Osteoblast (primary cell): ENCODE data around the gene ATXN2. TPM values are rescaled to one million over a fixed set of nuclear protein-coding genes. Genes with fewer than 3 reads are reported as not detected.

Experiments
- DNase-seq: peaks from one replicate; pipeline ENCODE4 v3.0.0; 2011; ENCODE audit warnings: low spot score, mixed read lengths; ENCODE audit not compliant: insufficient read length; ENCODE audit errors: missing footprints
- H2AFZ ChIP-seq: 2 replicates; pipeline ENCODE4 v1.6.0; 2011; ENCODE audit warnings: mild to moderate bottlenecking, low read length
- H3K27ac ChIP-seq: 2 replicates; pipeline ENCODE4 v1.5.1; 2011; ENCODE audit warnings: mild to moderate bottlenecking, low read depth, low read length, moderate library complexity
- H3K27me3 ChIP-seq: 2 replicates; pipeline ENCODE4 v1.6.0; 2012; ENCODE audit warnings: mild to moderate bottlenecking, control low read depth, inconsistent platforms, low read length, moderate library complexity; ENCODE audit not compliant: insufficient read depth
- H3K36me3 ChIP-seq: 2 replicates; pipeline ENCODE4 v1.5.1; 2011; ENCODE audit warnings: mild to moderate bottlenecking, low read length, control low read depth, moderate library complexity; ENCODE audit not compliant: insufficient read depth
- H3K4me1 ChIP-seq: 2 replicates; pipeline ENCODE4 v1.5.1; 2011; ENCODE audit warnings: mild to moderate bottlenecking, low read length, control low read depth, moderate library complexity; ENCODE audit not compliant: insufficient read depth
- H3K4me2 ChIP-seq: 2 replicates; pipeline ENCODE4 v1.6.0; 2011; ENCODE audit warnings: mild to moderate bottlenecking, low read length; ENCODE audit not compliant: insufficient read depth
- H3K4me3 ChIP-seq: fragments of 200-600 bp; sonication (generic); 3 replicates; pipeline ENCODE4 v1.5.1; 2012; ENCODE audit warnings: mild to moderate bottlenecking, low read length, inconsistent platforms; ENCODE audit not compliant: insufficient read depth
- H3K79me2 ChIP-seq: 2 replicates; pipeline ENCODE4 v1.6.0; 2012; ENCODE audit warnings: mild to moderate bottlenecking, low read length, control low read depth, inconsistent platforms; ENCODE audit not compliant: insufficient read depth
- H3K9me3 ChIP-seq: 2 replicates; pipeline ENCODE4 v1.5.1; 2011; ENCODE audit warnings: low read depth, low read length, control low read depth
- H4K20me1 ChIP-seq: 2 replicates; pipeline ENCODE4 v1.6.0; 2012; ENCODE audit warnings: mild to moderate bottlenecking, low read length, control low read depth; ENCODE audit not compliant: insufficient read depth
- total RNA-seq: library from RNA; depleted of rRNA; stranded (reverse); fragments of >200 nt; gene quantifications from 2 replicates; pipeline ENCODE4 v1.2.3, GENCODE V29; 2012
- TF ChIP-seq, protein P1 (sequence below): IDR thresholded peaks from 2 replicates; pipeline ENCODE4 v1.5.1; 2011; ENCODE audit warnings: mild to moderate bottlenecking, low read depth, low read length, moderate library complexity; ENCODE audit errors: extremely low read depth

The ATXN2 gene
- total RNA-seq, 1 donor, result 39.4 TPM

DNA sequence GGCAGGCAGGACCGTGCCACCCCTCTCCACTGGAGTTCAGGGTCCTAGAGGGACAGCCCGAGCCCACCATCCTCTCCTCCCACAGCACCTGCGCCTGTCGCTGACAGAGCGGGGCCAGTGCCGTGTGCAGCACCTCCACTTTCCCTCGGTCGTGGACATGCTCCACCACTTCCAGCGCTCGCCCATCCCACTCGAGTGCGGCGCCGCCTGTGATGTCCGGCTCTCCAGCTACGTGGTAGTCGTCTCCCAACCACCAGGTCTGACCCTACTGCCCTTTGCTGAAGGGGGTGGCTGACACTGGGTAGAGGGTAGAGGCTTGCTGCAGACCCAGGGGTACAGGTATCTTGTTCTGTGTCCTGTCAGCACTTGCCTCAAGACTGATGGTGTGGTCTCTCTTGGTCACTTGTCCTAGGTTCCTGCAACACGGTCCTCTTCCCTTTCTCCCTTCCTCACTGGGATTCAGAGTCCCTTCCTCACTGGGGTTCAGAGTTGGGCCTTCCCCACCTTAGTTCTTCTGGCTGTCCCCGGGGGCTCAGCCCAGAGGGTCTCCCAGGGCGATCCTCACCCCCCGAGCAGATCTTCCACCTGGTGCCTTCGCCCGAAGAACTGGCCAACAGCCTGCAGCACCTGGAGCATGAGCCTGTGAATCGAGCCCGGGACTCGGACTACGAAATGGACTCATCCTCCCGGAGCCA lies 151.4 kb downstream of the ATXN2 start:
- no peak overlapping the region for H3K4me2 ChIP-seq
- peak; percentile 34 for DNase-seq
- no peak overlapping the region for H3K4me3 ChIP-seq
- peaks cover 50% of the 10 kb centered on the region for H4K20me1 ChIP-seq
- no peak overlapping the region for H3K27ac ChIP-seq
- H3K9me3 ChIP-seq, result no peaks in the 10 kb centered on the region
- peaks cover 65% of the 10 kb centered on the region for H3K36me3 ChIP-seq
- H3K79me2 ChIP-seq, result peaks cover 51% of the 10 kb centered on the region
- H3K4me1 ChIP-seq, result peaks cover 29% of the 10 kb centered on the region
- H2AFZ ChIP-seq, result no peak overlapping the region
- H3K27me3 ChIP-seq, result no peaks in the 10 kb centered on the region
- TF ChIP-seq, protein P1, sequence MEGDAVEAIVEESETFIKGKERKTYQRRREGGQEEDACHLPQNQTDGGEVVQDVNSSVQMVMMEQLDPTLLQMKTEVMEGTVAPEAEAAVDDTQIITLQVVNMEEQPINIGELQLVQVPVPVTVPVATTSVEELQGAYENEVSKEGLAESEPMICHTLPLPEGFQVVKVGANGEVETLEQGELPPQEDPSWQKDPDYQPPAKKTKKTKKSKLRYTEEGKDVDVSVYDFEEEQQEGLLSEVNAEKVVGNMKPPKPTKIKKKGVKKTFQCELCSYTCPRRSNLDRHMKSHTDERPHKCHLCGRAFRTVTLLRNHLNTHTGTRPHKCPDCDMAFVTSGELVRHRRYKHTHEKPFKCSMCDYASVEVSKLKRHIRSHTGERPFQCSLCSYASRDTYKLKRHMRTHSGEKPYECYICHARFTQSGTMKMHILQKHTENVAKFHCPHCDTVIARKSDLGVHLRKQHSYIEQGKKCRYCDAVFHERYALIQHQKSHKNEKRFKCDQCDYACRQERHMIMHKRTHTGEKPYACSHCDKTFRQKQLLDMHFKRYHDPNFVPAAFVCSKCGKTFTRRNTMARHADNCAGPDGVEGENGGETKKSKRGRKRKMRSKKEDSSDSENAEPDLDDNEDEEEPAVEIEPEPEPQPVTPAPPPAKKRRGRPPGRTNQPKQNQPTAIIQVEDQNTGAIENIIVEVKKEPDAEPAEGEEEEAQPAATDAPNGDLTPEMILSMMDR, result no peak

DNA sequence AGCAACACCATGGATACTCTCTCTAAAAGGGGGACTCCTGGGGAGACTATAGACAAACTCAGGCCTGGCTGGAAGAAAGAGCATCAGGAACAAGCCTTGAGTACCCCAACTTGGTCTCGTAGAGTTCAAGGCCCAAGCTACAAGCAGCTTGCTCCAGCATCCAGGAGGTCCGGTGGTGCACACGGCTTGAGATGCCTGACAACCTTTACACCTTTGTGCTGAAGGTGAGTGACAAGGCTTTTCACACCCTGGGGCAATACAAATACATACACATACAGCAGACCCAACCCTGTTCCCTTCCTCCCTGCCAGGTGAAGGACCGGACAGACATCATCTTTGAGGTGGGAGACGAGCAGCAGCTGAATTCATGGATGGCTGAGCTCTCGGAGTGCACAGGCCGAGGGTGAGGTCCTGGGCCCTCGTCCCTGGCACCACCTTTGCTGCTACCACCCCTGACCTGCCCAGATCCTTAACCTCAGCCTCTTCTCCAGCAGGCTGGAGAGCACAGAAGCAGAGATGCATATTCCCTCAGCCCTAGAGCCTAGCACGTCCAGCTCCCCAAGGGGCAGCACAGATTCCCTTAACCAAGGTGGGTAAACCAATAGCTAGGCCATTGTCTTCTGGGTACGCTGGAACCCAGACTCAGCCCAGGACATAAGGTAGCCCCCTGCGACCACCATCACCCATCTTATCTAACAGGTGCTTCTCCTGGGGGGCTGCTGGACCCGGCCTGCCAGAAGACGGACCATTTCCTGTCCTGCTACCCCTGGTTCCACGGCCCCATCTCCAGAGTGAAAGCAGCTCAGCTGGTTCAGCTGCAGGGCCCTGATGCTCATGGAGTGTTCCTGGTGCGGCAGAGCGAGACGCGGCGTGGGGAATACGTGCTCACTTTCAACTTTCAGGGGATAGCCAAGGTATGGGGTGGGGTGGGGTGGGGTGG lies 152.2 kb downstream of the ATXN2 start:
- TF ChIP-seq, protein P1, result no peak
- Histone ChIP-seq H3K36me3 (peaks cover 65% of the 10 kb centered on the region), H4K20me1 (peaks cover 55% of the 10 kb centered on the region), H3K4me3 (no peak overlapping the region), H3K4me2 (no peak overlapping the region), H3K27ac (peak overlapping the region; percentile 0), H3K4me1 (peaks cover 29% of the 10 kb centered on the region), H3K79me2 (peaks cover 59% of the 10 kb centered on the region), H3K9me3 (no peaks in the 10 kb centered on the region), H3K27me3 (no peaks in the 10 kb centered on the region), H2AFZ (no peak overlapping the region)
- peak; percentile 25 for DNase-seq

DNA sequence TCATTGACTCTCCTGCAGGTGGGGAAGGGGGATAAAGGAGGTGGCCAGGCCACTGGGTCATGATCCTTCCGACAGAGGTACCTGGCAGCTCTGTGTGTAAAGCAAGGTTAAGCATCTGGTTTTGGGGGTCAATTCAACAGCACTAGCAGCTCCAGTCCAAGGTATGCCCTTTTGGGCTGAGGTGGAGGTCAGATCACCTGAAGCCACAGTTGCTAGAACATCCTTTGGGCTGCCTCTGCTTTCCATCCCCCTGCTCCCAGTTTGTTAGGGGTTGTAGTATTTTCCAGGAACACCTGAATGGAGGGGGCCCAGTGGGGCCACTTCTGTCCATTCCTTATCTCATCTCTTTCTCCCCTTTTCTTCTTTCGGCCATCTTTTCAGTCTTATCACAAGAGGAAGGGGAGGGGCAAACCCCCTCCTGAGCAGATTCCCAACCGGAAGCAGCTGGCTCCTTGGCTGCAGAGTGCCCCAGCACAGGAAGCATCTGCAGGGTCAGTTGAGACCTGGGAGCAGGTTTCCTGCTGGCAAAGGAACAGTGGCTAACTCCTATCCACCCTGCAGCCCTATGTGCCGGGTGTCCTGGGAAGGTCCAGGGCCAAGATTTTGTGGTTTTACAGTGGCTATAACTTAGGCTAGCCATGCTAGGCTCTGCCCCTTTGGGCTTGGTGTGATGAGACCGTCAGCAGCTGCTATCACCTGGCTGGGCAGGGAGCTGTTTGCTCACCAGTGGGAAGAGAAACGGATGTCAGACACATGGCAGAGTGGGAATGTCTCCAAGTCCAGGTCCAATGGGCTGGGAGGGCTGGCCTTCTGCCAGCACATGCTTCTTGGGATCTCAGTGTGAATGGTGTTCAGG lies 153.2 kb downstream of the ATXN2 start:
- Histone ChIP-seq H3K27me3 (no peaks in the 10 kb centered on the region), H3K79me2 (peaks cover 69% of the 10 kb centered on the region), H2AFZ (no peak overlapping the region), H3K4me2 (no peak overlapping the region), H3K36me3 (peaks cover 58% of the 10 kb centered on the region), H3K4me3 (no peak overlapping the region), H3K4me1 (peaks cover 29% of the 10 kb centered on the region), H3K27ac (peak overlapping the region; percentile 76), H4K20me1 (peaks cover 57% of the 10 kb centered on the region), H3K9me3 (no peaks in the 10 kb centered on the region)
- DNase-seq, result peak; percentile 45
- TF ChIP-seq, protein P1, result no peak
